ENCODE measurements around the gene BTBD1. TPM values are rescaled to one million over a fixed set of nuclear protein-coding genes. Genes with fewer than 3 reads are reported as not detected.
A peak's percentile ranks its signal among the peaks of the same experiment; 100 is the strongest.

Gene BTBD1
- total and polyA plus RNA-seq, 7 donors: 93.5 to 193 (median 151) TPM

DNA sequence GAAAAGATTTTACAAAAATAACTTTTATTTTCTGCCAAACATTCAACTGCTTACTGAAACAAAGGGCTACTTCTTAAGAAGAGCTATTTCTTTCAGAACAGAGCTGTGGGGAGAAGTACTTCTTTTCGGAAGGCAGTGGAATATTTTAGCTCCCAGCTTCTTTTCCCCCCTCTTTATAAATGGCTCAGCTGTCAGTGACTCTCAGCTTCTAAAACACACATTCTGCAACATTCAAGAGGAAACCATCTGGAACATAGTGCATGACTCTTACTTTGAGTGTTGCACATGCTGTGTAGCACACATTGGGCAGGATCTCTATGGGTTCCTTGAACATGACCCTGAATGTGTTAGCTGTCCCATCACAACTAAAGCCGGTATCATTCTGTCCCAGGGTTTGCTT lies 48.6 kb downstream of the BTBD1 start:
- Histone ChIP-seq H3K36me3 (ENCODE audit: insufficient read depth in 1 of 2, low read depth in 1 of 2) (peaks cover 5 to 60% of the 10 kb centered on the region in 2 donors), H3K9me3 (no peaks in the 10 kb centered on the region), H3K27me3 (ENCODE audit: insufficient read depth in 3 of 3, low read length in 2 of 3) (no peaks in the 10 kb centered on the region), H3K4me3 (no peak overlapping the region), H3K4me1 (no peaks in the 10 kb centered on the region), H3K27ac (no peak overlapping the region)
- no peak for DNase-seq
- 82 to 86% (median 85%) methylated on average over 2 of the region's 2 CpGs for WGBS, 3 donors
- TF ChIP-seq, protein P1, sequence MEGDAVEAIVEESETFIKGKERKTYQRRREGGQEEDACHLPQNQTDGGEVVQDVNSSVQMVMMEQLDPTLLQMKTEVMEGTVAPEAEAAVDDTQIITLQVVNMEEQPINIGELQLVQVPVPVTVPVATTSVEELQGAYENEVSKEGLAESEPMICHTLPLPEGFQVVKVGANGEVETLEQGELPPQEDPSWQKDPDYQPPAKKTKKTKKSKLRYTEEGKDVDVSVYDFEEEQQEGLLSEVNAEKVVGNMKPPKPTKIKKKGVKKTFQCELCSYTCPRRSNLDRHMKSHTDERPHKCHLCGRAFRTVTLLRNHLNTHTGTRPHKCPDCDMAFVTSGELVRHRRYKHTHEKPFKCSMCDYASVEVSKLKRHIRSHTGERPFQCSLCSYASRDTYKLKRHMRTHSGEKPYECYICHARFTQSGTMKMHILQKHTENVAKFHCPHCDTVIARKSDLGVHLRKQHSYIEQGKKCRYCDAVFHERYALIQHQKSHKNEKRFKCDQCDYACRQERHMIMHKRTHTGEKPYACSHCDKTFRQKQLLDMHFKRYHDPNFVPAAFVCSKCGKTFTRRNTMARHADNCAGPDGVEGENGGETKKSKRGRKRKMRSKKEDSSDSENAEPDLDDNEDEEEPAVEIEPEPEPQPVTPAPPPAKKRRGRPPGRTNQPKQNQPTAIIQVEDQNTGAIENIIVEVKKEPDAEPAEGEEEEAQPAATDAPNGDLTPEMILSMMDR (IDR thresholded peaks at IDR 0.05): no peak
- ATAC-seq: no peak
- intact Hi-C loops (cut with DNase I): no loop called here

GRCh38 chr15:83016906-83017305 lies 50.1 kb downstream of the BTBD1 start:
- H3K36me3 ChIP-seq (ENCODE audit: insufficient read depth in 1 of 2, low read depth in 1 of 2): peaks cover 5 to 58% of the 10 kb centered on the region in 2 donors
- no peak for ATAC-seq
- WGBS, 3 donors: 83 to 86% (median 85%) methylated on average over 5 of the region's 5 CpGs
- H3K4me1 ChIP-seq: peaks cover 3% of the 10 kb centered on the region
- intact Hi-C loops (cut with DNase I): no loop called here
- H3K27me3 ChIP-seq (ENCODE audit: insufficient read depth in 3 of 3, low read length in 2 of 3): no peaks in the 10 kb centered on the region
- DNase-seq: no peak
- no peaks in the 10 kb centered on the region for H3K9me3 ChIP-seq
- TF ChIP-seq, protein P1 (IDR thresholded peaks at IDR 0.05): no peak
- no peak overlapping the region for H3K4me3 ChIP-seq
- H3K27ac ChIP-seq: no peak overlapping the region

DNA sequence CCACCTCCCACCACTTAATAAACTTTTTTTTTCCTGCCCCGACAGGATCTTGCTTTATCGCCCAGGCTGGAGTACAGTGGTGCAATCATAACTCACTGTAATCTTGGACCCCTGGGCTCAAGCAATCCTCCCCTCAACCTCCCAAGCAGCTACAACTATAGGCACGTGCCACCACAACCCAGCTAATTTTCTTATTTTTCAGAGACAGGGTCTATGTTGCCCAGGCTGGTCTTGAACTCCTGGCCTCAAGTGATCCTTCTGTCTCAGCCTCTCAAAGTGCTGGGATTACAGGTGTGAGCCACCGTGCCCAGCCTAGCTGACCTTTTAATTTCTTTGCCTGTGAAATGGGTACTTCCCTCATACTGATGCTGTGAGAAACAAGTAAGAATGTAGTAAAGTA lies 51.7 kb downstream of the BTBD1 start:
- 81 to 86% (median 82%) methylated on average over 4 of the region's 4 CpGs for WGBS, 3 donors
- no peak for DNase-seq
- no peak for ATAC-seq
- no peaks in the 10 kb centered on the region for H3K9me3 ChIP-seq
- intact Hi-C loops (cut with DNase I): no loop called here
- H3K36me3 ChIP-seq (ENCODE audit: insufficient read depth in 1 of 2, low read depth in 1 of 2): peaks cover 5 to 51% of the 10 kb centered on the region in 2 donors
- peaks cover 10% of the 10 kb centered on the region for H3K4me1 ChIP-seq
- no peaks in the 10 kb centered on the region for H3K27me3 ChIP-seq (ENCODE audit: insufficient read depth in 3 of 3, low read length in 2 of 3)
- H3K27ac ChIP-seq: peak overlapping the region; percentile 37
- TF ChIP-seq, protein P1 (IDR thresholded peaks at IDR 0.05): no peak
- H3K4me3 ChIP-seq: no peak overlapping the region

DNA sequence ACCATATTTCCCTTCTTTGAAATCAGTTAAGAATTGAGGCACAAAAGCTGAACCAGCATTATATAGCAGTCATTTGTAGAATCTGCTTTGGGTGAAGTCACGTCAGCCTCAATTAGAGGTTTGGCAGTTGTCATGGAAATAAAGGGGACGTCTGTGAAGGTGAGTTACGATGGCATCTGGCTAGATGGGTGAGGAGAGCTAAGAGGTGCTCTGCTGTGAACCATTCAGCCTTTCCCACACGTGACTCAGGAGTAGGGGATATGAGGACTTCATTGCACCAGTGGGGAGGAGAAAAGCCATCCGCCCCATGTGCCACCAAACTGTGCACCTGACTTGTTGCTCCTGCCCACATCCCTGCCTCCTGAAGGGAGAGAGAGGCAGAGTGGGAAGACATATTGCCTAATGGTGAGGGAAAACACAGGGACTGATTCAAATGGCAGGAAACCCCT lies 52.8 kb downstream of the BTBD1 start:
- ATAC-seq: no peak
- 45 to 70% (median 48%) methylated on average over 5 of the region's 5 CpGs for WGBS, 3 donors
- intact Hi-C loops (cut with DNase I): loop anchor here (5.0 kb wide), 3 partner anchors 43 to 193 kb away; partner anchors contain the start of genes HDGFL3 (in 1 of the 2) and TM6SF1 (in 1 of the 2)
- TF ChIP-seq, protein P1 (IDR thresholded peaks at IDR 0.05): no peak
- peaks cover 18% of the 10 kb centered on the region for H3K4me1 ChIP-seq
- H3K27me3 ChIP-seq (ENCODE audit: insufficient read depth in 3 of 3, low read length in 2 of 3): no peaks in the 10 kb centered on the region
- H3K27ac ChIP-seq: peak overlapping the region; percentile 37
- peaks cover 3 to 47% of the 10 kb centered on the region in 2 donors for H3K36me3 ChIP-seq (ENCODE audit: insufficient read depth in 1 of 2, low read depth in 1 of 2)
- DNase-seq: no peak
- H3K4me3 ChIP-seq: no peak overlapping the region
- no peaks in the 10 kb centered on the region for H3K9me3 ChIP-seq

GRCh38 chr15:83012636-83013035 lies 54.4 kb downstream of the BTBD1 start:
- peaks cover 5 to 47% of the 10 kb centered on the region in 2 donors for H3K36me3 ChIP-seq (ENCODE audit: insufficient read depth in 1 of 2, low read depth in 1 of 2)
- 93 to 97% (median 94%) methylated on average over 6 of the region's 6 CpGs for WGBS, 3 donors
- H3K4me1 ChIP-seq: peaks cover 23% of the 10 kb centered on the region
- H3K27ac ChIP-seq: no peak overlapping the region
- DNase-seq (no peak), ATAC-seq (no peak)
- no peaks in the 10 kb centered on the region for H3K27me3 ChIP-seq (ENCODE audit: insufficient read depth in 3 of 3, low read length in 2 of 3)
- H3K9me3 ChIP-seq: no peaks in the 10 kb centered on the region
- TF ChIP-seq, protein P1 (IDR thresholded peaks at IDR 0.05): no peak
- H3K4me3 ChIP-seq: peak overlapping the region; percentile 100
- intact Hi-C loops (cut with DNase I): loop anchor here (5.0 kb wide), 3 partner anchors 45 to 195 kb away; partner anchors contain the start of genes HDGFL3 (in 1 of the 2) and TM6SF1 (in 1 of the 2)
